PC-3 (cell line): ENCODE results near the gene SLC17A2.

ENCODE experiments used
- CTCF ChIP-seq: fragments of 300-600 bp; sonication (generic); conservative IDR thresholded peaks from 2 replicates; pipeline ENCODE4 v1.5.1; 2017; ENCODE audit warnings: antibody characterized with exemption, low read depth, mild to moderate bottlenecking, low read length
- EZH2 ChIP-seq: fragments of 300-600 bp; sonication (generic); IDR thresholded peaks from one replicate; pipeline ENCODE4 v1.6.1; 2017; ENCODE audit warnings: antibody characterized with exemption, mild to moderate bottlenecking, low read length; ENCODE audit not compliant: unreplicated experiment

- no peak for TF ChIP-seq EZH2
- TF ChIP-seq CTCF, result no peak
These were observed 40.8 kb upstream of the SLC17A2 start for GRCh38 chr6:25971187-25971821.
